ENCODE data around the gene GP5. TPM values are rescaled to one million over a fixed set of nuclear protein-coding genes. Genes with fewer than 3 reads are reported as not detected.

GP5 gene
- total RNA-seq, 2 donors from 2014 or later, result not detected

DNA sequence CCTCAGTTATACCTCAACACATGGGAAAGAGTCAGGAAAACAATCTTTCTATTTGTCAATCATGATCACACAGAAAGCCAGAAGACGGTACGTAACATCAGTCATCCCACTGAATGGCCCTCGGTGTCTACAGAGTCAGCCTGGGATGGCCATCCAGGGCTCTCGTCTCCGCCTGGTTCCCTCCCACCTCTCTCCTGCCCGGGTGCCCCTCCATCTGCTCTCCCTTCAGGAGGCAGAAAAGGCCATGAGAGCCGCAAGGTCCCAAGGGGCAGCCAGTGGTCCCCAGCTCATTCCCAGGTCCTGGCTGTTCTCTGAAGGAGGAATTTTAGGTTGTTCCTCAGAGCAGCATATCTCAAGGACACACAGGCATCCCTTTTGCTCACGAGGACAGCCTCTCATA, 25.2 kb downstream of the GP5 start:
- Histone ChIP-seq H3K36me3 (replicated peaks in 1 of 2; ENCODE audit: insufficient read depth in 1 of 2, low read depth in 2 of 2) (no peaks in the 10 kb centered on the region), H3K4me3 (no peak overlapping the region), H3K27me3 (no peaks in the 10 kb centered on the region), H3K9me3 (no peaks in the 10 kb centered on the region), H3K27ac (no peak overlapping the region), H3K4me1 (no peaks in the 10 kb centered on the region)
- DNase-seq (no peak), ATAC-seq (no peak)
- 54 to 61% methylated on average over 8 of the region's 8 CpGs for WGBS, 2 donors
- intact Hi-C loops (cut with DNase I), result no loop called here
- TF ChIP-seq, protein P1, sequence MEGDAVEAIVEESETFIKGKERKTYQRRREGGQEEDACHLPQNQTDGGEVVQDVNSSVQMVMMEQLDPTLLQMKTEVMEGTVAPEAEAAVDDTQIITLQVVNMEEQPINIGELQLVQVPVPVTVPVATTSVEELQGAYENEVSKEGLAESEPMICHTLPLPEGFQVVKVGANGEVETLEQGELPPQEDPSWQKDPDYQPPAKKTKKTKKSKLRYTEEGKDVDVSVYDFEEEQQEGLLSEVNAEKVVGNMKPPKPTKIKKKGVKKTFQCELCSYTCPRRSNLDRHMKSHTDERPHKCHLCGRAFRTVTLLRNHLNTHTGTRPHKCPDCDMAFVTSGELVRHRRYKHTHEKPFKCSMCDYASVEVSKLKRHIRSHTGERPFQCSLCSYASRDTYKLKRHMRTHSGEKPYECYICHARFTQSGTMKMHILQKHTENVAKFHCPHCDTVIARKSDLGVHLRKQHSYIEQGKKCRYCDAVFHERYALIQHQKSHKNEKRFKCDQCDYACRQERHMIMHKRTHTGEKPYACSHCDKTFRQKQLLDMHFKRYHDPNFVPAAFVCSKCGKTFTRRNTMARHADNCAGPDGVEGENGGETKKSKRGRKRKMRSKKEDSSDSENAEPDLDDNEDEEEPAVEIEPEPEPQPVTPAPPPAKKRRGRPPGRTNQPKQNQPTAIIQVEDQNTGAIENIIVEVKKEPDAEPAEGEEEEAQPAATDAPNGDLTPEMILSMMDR (IDR thresholded peaks at IDR 0.05), result no peak
- TF ChIP-seq POLR2A (IDR thresholded peaks at IDR 0.05), result no peak

DNA sequence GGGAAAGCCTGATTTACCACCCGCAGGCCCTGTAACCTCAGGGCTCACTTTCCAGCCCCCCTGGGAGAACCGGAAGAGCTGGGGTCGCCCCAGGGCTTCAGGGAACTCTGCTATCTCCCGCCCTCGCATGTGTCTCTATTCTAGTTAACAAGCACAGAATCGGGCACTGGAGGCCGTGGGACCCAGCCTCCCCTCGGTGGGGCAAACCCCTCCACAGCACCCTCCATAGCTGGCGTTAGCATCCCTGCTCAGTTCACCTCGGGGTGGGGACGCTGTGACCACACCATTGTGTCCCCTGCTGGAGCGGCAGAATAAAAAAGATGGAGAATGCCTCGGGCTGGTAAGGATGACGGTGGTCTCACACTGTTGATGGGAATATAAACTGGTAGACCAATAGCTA, 26.0 kb downstream of the GP5 start:
- ATAC-seq (no peak), DNase-seq (no peak)
- intact Hi-C loops (cut with DNase I), result no loop called here
- H3K36me3 ChIP-seq (replicated peaks in 1 of 2; ENCODE audit: insufficient read depth in 1 of 2, low read depth in 2 of 2), result no peaks in the 10 kb centered on the region
- no peak overlapping the region for H3K4me3 ChIP-seq
- 77 to 82% methylated on average over 4 to 14 of the region's 14 CpGs for WGBS, 2 donors
- H3K4me1 ChIP-seq, result no peaks in the 10 kb centered on the region
- no peaks in the 10 kb centered on the region for H3K27me3 ChIP-seq
- TF ChIP-seq POLR2A (IDR thresholded peaks at IDR 0.05), result no peak
- TF ChIP-seq, protein P1 (IDR thresholded peaks at IDR 0.05), result no peak
- H3K9me3 ChIP-seq, result no peaks in the 10 kb centered on the region
- H3K27ac ChIP-seq, result no peak overlapping the region

DNA sequence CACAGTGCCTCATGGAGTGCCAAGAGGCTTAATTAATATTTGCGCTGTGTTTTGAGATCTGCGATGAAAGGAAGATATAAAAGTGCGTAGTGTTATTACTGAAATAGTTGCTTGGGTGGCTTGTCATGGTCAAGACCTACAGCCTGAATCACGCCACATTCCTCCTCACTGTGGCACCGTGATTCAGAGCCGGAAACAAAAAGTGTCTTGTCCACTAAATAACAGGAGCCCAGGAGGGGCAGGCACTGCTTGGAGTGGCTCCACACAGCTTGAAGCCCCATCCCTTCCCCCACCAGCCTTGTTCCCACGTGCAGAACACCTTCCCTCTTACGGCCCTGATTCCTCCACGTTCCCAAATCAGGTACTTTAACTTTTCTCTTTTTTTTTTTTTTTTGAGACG, 28.3 kb downstream of the GP5 start:
- H3K36me3 ChIP-seq (replicated peaks in 1 of 2; ENCODE audit: insufficient read depth in 1 of 2, low read depth in 2 of 2), result no peaks in the 10 kb centered on the region
- no peaks in the 10 kb centered on the region for H3K27me3 ChIP-seq
- no peaks in the 10 kb centered on the region for H3K9me3 ChIP-seq
- no peaks in the 10 kb centered on the region for H3K4me1 ChIP-seq
- ATAC-seq, result no peak
- WGBS, 2 donors, result 54 to 70% methylated on average over 10 of the region's 10 CpGs
- no peak overlapping the region for H3K27ac ChIP-seq
- H3K4me3 ChIP-seq, result no peak overlapping the region
- TF ChIP-seq, protein P1 (IDR thresholded peaks at IDR 0.05), result no peak
- TF ChIP-seq POLR2A (IDR thresholded peaks at IDR 0.05), result no peak
- intact Hi-C loops (cut with DNase I), result no loop called here
- no peak for DNase-seq

DNA sequence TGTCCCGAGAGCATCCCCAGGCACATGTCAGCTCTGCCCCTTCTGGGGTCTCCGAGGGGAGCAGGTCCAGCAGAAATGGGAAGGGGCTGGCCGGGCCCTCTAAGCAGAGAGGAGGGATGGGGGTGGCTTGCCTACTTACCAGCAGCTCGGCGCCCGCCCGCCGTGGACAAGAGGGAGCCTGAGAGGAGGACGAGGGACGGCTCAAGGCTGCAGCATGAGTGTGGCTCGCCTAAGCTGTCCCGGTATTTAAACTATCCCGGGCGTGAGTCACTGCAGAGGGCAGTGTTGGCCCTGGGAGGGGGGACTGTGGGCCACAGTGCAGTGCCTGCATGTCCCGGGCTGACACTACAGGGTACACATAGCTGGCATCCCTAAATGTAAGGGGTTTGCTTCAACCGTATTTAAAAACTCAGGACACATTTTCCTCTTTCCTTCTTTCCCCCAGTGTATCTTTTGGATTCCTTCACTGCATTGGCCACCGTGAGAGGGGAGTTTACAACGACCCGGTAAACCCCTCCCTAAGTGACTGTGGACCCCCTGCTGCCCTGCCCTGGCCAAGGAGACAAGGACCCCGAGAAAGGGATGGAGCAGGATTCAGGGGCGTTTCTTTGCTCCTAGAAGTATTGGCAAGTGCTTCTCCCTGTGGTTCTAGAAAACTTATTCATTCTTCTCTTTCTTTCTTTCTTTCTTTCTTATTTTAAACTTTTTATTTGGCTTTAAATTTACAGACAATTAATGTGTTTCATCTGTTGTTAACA, 29.4 kb downstream of the GP5 start, which contains the start of gene LRRC15:
TSS of gene LRRC15 (minus strand) at position 222 of the 758 bp plus-strand sequence. CDS start 8,700 bp downstream, outside the sequence.
- ATAC-seq, result peak; percentile 52
- intact Hi-C loops (cut with DNase I), result no loop called here

More for the DNA sequence above, 29.4 kb downstream of the GP5 start, which contains the start of gene LRRC15:
- Histone ChIP-seq H3K27me3 (no peaks in the 10 kb centered on the region), H3K27ac (no peak within 1 kb of the TSS), H3K9me3 (no peaks in the 10 kb centered on the region), H3K4me3 (no peak within 1 kb of the TSS), H3K4me1 (peaks cover 3% of the 10 kb centered on the region), H3K36me3 (replicated peaks in 1 of 2; ENCODE audit: insufficient read depth in 1 of 2, low read depth in 2 of 2) (no peaks in the 10 kb centered on the region)
- DNase-seq, result peak in 2 of 4 donors; percentile 17 to 22
- 8 to 9% methylated on average over 18 to 21 of the region's 21 CpGs for WGBS, 2 donors
- TF ChIP-seq, protein P1 (IDR thresholded peaks at IDR 0.05), result no peak
- TF ChIP-seq POLR2A (IDR thresholded peaks at IDR 0.05), result no peak

Measured in body of pancreas (tissue), 4 donors.